ENCODE results near the gene MYCN.
"Not testable (repeated sequence)": the region's sequence is repeated elsewhere in the genome, so short reads cannot be mapped to it uniquely, and the experiment has no call there.

MYCN gene

GRCh38 chr2:15899327-15899612 is 41.1 kb upstream of the MYCN start:
- H3K4me3 ChIP-seq (ENCODE audit: low read depth, low read length): no peak overlapping the region
- TF ChIP-seq MAX (IDR thresholded peaks at IDR 0.05; ENCODE audit: low read depth, low read length): no peak
- TF ChIP-seq MYC (IDR thresholded peaks at IDR 0.05; ENCODE audit: low read depth, low read length): no peak
- no peak for TF ChIP-seq CTCF (IDR thresholded peaks at IDR 0.05; ENCODE audit: low read depth, low read length)
- no peak for DNase-seq (ENCODE audit: low read depth)

GRCh38 chr2:15899751-15900493 is 40.4 kb upstream of the MYCN start:
- no peak overlapping the region for H3K4me3 ChIP-seq (ENCODE audit: low read depth, low read length)
- no peak for DNase-seq (ENCODE audit: low read depth)
- TF ChIP-seq MAX (IDR thresholded peaks at IDR 0.05; ENCODE audit: low read depth, low read length): no peak

- no peak overlapping the region for H3K4me3 ChIP-seq (ENCODE audit: low read depth, low read length)
- no peak for TF ChIP-seq POLR2A (IDR thresholded peaks at IDR 0.05; ENCODE audit: extremely low read depth, insufficient read length)
- no peak for TF ChIP-seq CTCF (IDR thresholded peaks at IDR 0.05; ENCODE audit: low read depth, low read length)
- no peak for TF ChIP-seq MAX (IDR thresholded peaks at IDR 0.05; ENCODE audit: low read depth, low read length)
- no peak for TF ChIP-seq MYC (IDR thresholded peaks at IDR 0.05; ENCODE audit: low read depth, low read length)
- DNase-seq (ENCODE audit: low read depth): no peak
These were observed 39.1 kb upstream of the MYCN start for GRCh38 chr2:15901095-15901807.

- no peak overlapping the region for H3K4me3 ChIP-seq (ENCODE audit: low read depth, low read length)
- DNase-seq (ENCODE audit: low read depth): no peak
- no peak for TF ChIP-seq MAX (IDR thresholded peaks at IDR 0.05; ENCODE audit: low read depth, low read length)
- TF ChIP-seq CTCF (IDR thresholded peaks at IDR 0.05; ENCODE audit: low read depth, low read length): no peak
- TF ChIP-seq POLR2A (IDR thresholded peaks at IDR 0.05; ENCODE audit: extremely low read depth, insufficient read length): no peak
- TF ChIP-seq MYC (IDR thresholded peaks at IDR 0.05; ENCODE audit: low read depth, low read length): no peak
These were observed 38.6 kb upstream of the MYCN start for GRCh38 chr2:15901808-15902130.

GRCh38 chr2:15903910-15904309 is 36.4 kb upstream of the MYCN start:
- DNase-seq (ENCODE audit: low read depth): not testable (repeated sequence)

GRCh38 chr2:15905267-15905645 is 35.1 kb upstream of the MYCN start:
- DNase-seq (ENCODE audit: low read depth): no peak
- TF ChIP-seq CTCF (IDR thresholded peaks at IDR 0.05; ENCODE audit: low read depth, low read length): no peak

More at GRCh38 chr2:15903910-15904309, 36.4 kb upstream of the MYCN start:
- not testable (repeated sequence) for H3K4me3 ChIP-seq (ENCODE audit: low read depth, low read length)

GRCh38 chr2:15905986-15906491 is 34.3 kb upstream of the MYCN start:
- no peak for DNase-seq (ENCODE audit: low read depth)
- TF ChIP-seq MYC (IDR thresholded peaks at IDR 0.05; ENCODE audit: low read depth, low read length) (no peak), CTCF (IDR thresholded peaks at IDR 0.05; ENCODE audit: low read depth, low read length) (no peak), POLR2A (IDR thresholded peaks at IDR 0.05; ENCODE audit: extremely low read depth, insufficient read length) (no peak), MAX (IDR thresholded peaks at IDR 0.05; ENCODE audit: low read depth, low read length) (no peak)
- no peak overlapping the region for H3K4me3 ChIP-seq (ENCODE audit: low read depth, low read length)

More at GRCh38 chr2:15905267-15905645, 35.1 kb upstream of the MYCN start:
- H3K4me3 ChIP-seq (ENCODE audit: low read depth, low read length): no peak overlapping the region

All from NB4 (cell line).